SK-N-SH (cell line): ENCODE measurements around the gene CP.

Experiments
- EZH2phosphoT487 ChIP-seq: fragments of 200-600 bp; sonication (generic); IDR thresholded peaks from 2 replicates; pipeline ENCODE4 v1.6.1; 2017; ENCODE audit warnings: low read depth, mixed run types, mild to moderate bottlenecking, antibody characterized with exemption, moderate library complexity, borderline replicate concordance
- RFX5 ChIP-seq: IDR thresholded peaks from 2 replicates; pipeline ENCODE4 v1.6.1; 2012; ENCODE audit warnings: mild to moderate bottlenecking, improper control_type of control experiment, low read length
- SMC3 ChIP-seq: IDR thresholded peaks from 2 replicates; pipeline ENCODE4 v1.6.1; 2012; ENCODE audit warnings: low read depth, low read length, improper control_type of control experiment
- TF ChIP-seq, protein P1 (sequence below): fragments of 200-600 bp; sonication (generic); IDR thresholded peaks from 2 replicates; pipeline ENCODE4 v1.6.1; 2017; ENCODE audit warnings: antibody characterized with exemption, mild to moderate bottlenecking, moderate library complexity

DNA sequence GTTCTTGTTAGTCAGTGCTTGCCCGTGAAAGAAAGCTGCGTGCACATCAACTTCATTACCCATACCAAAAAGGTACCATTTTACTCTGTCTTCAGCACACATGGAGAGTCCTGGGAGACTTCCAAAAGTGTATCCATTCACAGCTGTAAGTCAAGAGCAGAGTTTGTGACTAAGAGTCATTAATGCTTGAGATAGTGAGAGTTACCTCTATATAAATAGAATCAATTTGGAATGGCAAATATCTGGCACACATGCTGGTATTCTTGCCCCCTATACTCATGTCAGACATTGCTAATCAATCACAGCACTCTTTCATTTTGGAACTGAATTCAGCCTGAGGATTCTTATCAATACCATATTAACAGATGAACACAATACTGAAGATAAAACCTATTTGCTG lies 14.2 kb downstream of the CP start:
- TF ChIP-seq SMC3 (no peak), RFX5 (no peak), EZH2phosphoT487 (no peak)
- TF ChIP-seq, protein P1, sequence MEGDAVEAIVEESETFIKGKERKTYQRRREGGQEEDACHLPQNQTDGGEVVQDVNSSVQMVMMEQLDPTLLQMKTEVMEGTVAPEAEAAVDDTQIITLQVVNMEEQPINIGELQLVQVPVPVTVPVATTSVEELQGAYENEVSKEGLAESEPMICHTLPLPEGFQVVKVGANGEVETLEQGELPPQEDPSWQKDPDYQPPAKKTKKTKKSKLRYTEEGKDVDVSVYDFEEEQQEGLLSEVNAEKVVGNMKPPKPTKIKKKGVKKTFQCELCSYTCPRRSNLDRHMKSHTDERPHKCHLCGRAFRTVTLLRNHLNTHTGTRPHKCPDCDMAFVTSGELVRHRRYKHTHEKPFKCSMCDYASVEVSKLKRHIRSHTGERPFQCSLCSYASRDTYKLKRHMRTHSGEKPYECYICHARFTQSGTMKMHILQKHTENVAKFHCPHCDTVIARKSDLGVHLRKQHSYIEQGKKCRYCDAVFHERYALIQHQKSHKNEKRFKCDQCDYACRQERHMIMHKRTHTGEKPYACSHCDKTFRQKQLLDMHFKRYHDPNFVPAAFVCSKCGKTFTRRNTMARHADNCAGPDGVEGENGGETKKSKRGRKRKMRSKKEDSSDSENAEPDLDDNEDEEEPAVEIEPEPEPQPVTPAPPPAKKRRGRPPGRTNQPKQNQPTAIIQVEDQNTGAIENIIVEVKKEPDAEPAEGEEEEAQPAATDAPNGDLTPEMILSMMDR = no peak
